Brain microvascular endothelial cell (primary cell): ENCODE data around the gene CAMTA1.

ENCODE experiments used
- DNase-seq: peaks from one replicate; pipeline ENCODE4 v3.0.0-alpha.2; 2020
- H3K27ac ChIP-seq: fragments of 250-450 bp; sonication (Bioruptor Pico); 2 replicates; pipeline ENCODE4 v1.5.1; 2020; ENCODE audit warnings: mild to moderate bottlenecking, moderate library complexity
- H3K27me3 ChIP-seq: fragments of 250-450 bp; sonication (Bioruptor Pico); replicated peaks from 2 replicates; pipeline ENCODE4 v1.5.1; 2020; ENCODE audit warnings: mild to moderate bottlenecking
- H3K36me3 ChIP-seq: fragments of 250-450 bp; sonication (Bioruptor Pico); replicated peaks from 2 replicates; pipeline ENCODE4 v1.5.1; 2020; ENCODE audit warnings: mild to moderate bottlenecking
- H3K4me3 ChIP-seq: 2 replicates; pipeline ENCODE4 v1.5.1; 2011; ENCODE audit warnings: low read depth, mild to moderate bottlenecking, control low read depth, low read length, moderate library complexity
- CTCF ChIP-seq: IDR thresholded peaks from 2 replicates; pipeline ENCODE4 v1.5.1; 2011; ENCODE audit warnings: low read depth, mild to moderate bottlenecking, moderate library complexity, low read length, control low read depth, inconsistent platforms; ENCODE audit errors: missing control alignments
- in situ Hi-C: cut with HindIII; loops from 2 replicates; pipeline ENCODE4 v1.10.0; 2017; ENCODE audit warnings: low sequenced_read_pairs, low pct_ligation_motif_present

Gene CAMTA1

GRCh38 chr1:6747674-6748073, 37.6 kb upstream of the CAMTA1 start:
- Histone ChIP-seq H3K4me3 (no peak overlapping the region), H3K27ac (no peak overlapping the region), H3K36me3 (no peaks in the 10 kb centered on the region), H3K27me3 (peaks cover 11% of the 10 kb centered on the region)
- DNase-seq, result no peak
- in situ Hi-C loops, result no loop called here
- TF ChIP-seq CTCF, result no peak

GRCh38 chr1:6750490-6750889, 34.8 kb upstream of the CAMTA1 start:
- peaks cover 11% of the 10 kb centered on the region for H3K27me3 ChIP-seq
- no peak for DNase-seq
- H3K4me3 ChIP-seq, result no peak overlapping the region
- H3K27ac ChIP-seq, result no peak overlapping the region
- no peak for TF ChIP-seq CTCF
- in situ Hi-C loops, result no loop called here
- H3K36me3 ChIP-seq, result no peaks in the 10 kb centered on the region

GRCh38 chr1:6753320-6754140, 31.7 kb upstream of the CAMTA1 start:
- Histone ChIP-seq H3K27me3 (peaks cover 3% of the 10 kb centered on the region), H3K36me3 (no peaks in the 10 kb centered on the region), H3K4me3 (no peak overlapping the region), H3K27ac (no peak overlapping the region)
- no peak for TF ChIP-seq CTCF
- in situ Hi-C loops, result no loop called here
- no peak for DNase-seq

GRCh38 chr1:6756457-6756856, 28.8 kb upstream of the CAMTA1 start:
- TF ChIP-seq CTCF, result no peak
- Histone ChIP-seq H3K4me3 (no peak overlapping the region), H3K36me3 (no peaks in the 10 kb centered on the region), H3K27me3 (no peaks in the 10 kb centered on the region), H3K27ac (no peak overlapping the region)
- in situ Hi-C loops, result no loop called here
- DNase-seq, result no peak

- Histone ChIP-seq H3K4me3 (no peak overlapping the region), H3K27me3 (no peaks in the 10 kb centered on the region), H3K36me3 (no peaks in the 10 kb centered on the region), H3K27ac (no peak overlapping the region)
- no peak for DNase-seq
- in situ Hi-C loops, result no loop called here
- no peak for TF ChIP-seq CTCF
Measured at GRCh38 chr1:6757719-6758435, 27.4 kb upstream of the CAMTA1 start.
